Endodermal cell (in vitro differentiated cells): Measurements from ENCODE around the gene LAMC1. TPM values are rescaled to one million over a fixed set of nuclear protein-coding genes. Genes with fewer than 3 reads are reported as not detected.

Experiments
- DNase-seq: peaks from one replicate; pipeline ENCODE4 v3.0.0-alpha.2; 2017
- H3K27ac ChIP-seq: 2 replicates; pipeline ENCODE4 v1.5.1; 2013; ENCODE audit warnings: mild to moderate bottlenecking, low read depth, low read length, moderate library complexity
- H3K27me3 ChIP-seq: 2 replicates; pipeline ENCODE4 v1.6.1; 2013; ENCODE audit warnings: mild to moderate bottlenecking, low read length, moderate library complexity; ENCODE audit not compliant: insufficient read depth, control insufficient read depth, poor library complexity, severe bottlenecking
- H3K36me3 ChIP-seq: 2 replicates; pipeline ENCODE4 v1.7.0; 2013; ENCODE audit warnings: mild to moderate bottlenecking, low read length, moderate library complexity; ENCODE audit not compliant: control insufficient read depth, insufficient read depth
- H3K4me1 ChIP-seq: one replicate; pipeline ENCODE4 v1.7.0; 2013; ENCODE audit warnings: low read length; ENCODE audit not compliant: control insufficient read depth, insufficient read depth
- H3K4me3 ChIP-seq: 2 replicates; pipeline ENCODE4 v1.5.1; 2013; ENCODE audit warnings: mild to moderate bottlenecking, low read length, moderate library complexity
- H3K9ac ChIP-seq: 2 replicates; pipeline ENCODE4 v1.6.1; 2013; ENCODE audit warnings: mild to moderate bottlenecking, low read length, moderate library complexity; ENCODE audit not compliant: poor library complexity, severe bottlenecking; ENCODE audit errors: extremely low read depth
- H3K9me3 ChIP-seq: 2 replicates; pipeline ENCODE4 v1.6.1; 2013; ENCODE audit warnings: mild to moderate bottlenecking, low read length, moderate library complexity; ENCODE audit not compliant: control insufficient read depth
- H3K27ac Mint-ChIP-seq: 2 replicates; pipeline ENCODE4 v1.8.0; 2020; ENCODE audit warnings: mixed read lengths
- H3K27me3 Mint-ChIP-seq: 2 replicates; pipeline ENCODE4 v1.8.0; 2021; ENCODE audit warnings: mild to moderate bottlenecking, mixed read lengths; ENCODE audit not compliant: insufficient read depth
- H3K36me3 Mint-ChIP-seq: 2 replicates; pipeline ENCODE4 v1.8.0; 2020; ENCODE audit warnings: low read depth, mixed read lengths
- H3K4me1 Mint-ChIP-seq: 2 replicates; pipeline ENCODE4 v1.8.0; 2020; ENCODE audit warnings: mixed read lengths
- H3K4me3 Mint-ChIP-seq: 2 replicates; pipeline ENCODE4 v1.8.0; 2020; ENCODE audit warnings: mild to moderate bottlenecking, moderate library complexity, mixed read lengths
- H3K9me3 Mint-ChIP-seq: 2 replicates; pipeline ENCODE4 v1.8.0; 2020; ENCODE audit warnings: mild to moderate bottlenecking, mixed read lengths
- WGBS, 2 experiments: methylation state at CpG; one replicate each; pipeline versions ENCODE4 v1.1.5 to v1.1.7; 2013; ENCODE audit warnings: missing lambda C conversion rate in 2 of 2, mixed read lengths in 1 of 2; ENCODE audit not compliant: insufficient coverage in 1 of 2, insufficient read length in 1 of 2; 5-methylcytosine and 5-hydroxymethylcytosine counted together
- long read RNA-seq, 4 experiments: library from polyadenylated mRNA in 2 of 4; library from RNA in 1 of 4; library from capped mRNA in 1 of 4; stranded (forward) in 3 of 4; unstranded in 1 of 4; transcript quantifications; one replicate each; pipeline ENCODE4 v2.0.0, GENCODE V29; 2020 to 2021; ENCODE audit warnings: inconsistent platforms in 1 of 4
- polyA plus RNA-seq, 2 experiments: library from polyadenylated mRNA; stranded (reverse); fragments of 50-300 nt; gene quantifications; one replicate each; pipeline ENCODE4 v1.2.3, GENCODE V29; 2013
- total RNA-seq, 2 donors: library from RNA; stranded (reverse); fragmentation: NEBNext Ultra II Directional in 1 of 2; extraction: Animal tissue kit (Norgen Biotek cat#: 25700) in 1 of 2; gene quantifications; 2 replicates in 1 of 2; 3 replicates in 1 of 2; pipeline ENCODE4 v1.2.1, GENCODE V29; 2021
- TF ChIP-seq, protein P1 (sequence below): fragments of 200-600 bp; sonication (generic); conservative IDR thresholded peaks from 2 replicates; pipeline ENCODE4 v1.5.0; 2021; ENCODE audit warnings: antibody characterized with exemption, mild to moderate bottlenecking

The LAMC1 gene
- total RNA-seq, result 10 to 100 TPM; 47.9 to 58.8 TPM
- polyA plus RNA-seq (2013, experiment 1 of 2), result 63.8 TPM
- 78.1 TPM for polyA plus RNA-seq (2013, experiment 2 of 2)
- long read RNA-seq, experiment 1, full-length matches to known transcripts, result 3 of 27 reads
- long read RNA-seq, experiment 1, partial matches to known transcripts, result 12 of 27 reads
- long read RNA-seq, experiment 1, other reads (novel, unspliced or antisense), result 12 of 27 reads
- long read RNA-seq, experiment 2, full-length matches to known transcripts, result 51 of 95 reads
- long read RNA-seq, experiment 2, partial matches to known transcripts, result 38 of 95 reads
- long read RNA-seq, experiment 2, other reads (novel, unspliced or antisense), result 6 of 95 reads
- long read RNA-seq, experiment 3, full-length matches to known transcripts, result 1 of 23 reads
- long read RNA-seq, experiment 3, partial matches to known transcripts, result 14 of 23 reads
- long read RNA-seq, experiment 3, other reads (novel, unspliced or antisense), result 8 of 23 reads
- long read RNA-seq, experiment 4, partial matches to known transcripts, result 0 of 2 reads
- long read RNA-seq, experiment 4, other reads (novel, unspliced or antisense), result 2 of 2 reads

DNA sequence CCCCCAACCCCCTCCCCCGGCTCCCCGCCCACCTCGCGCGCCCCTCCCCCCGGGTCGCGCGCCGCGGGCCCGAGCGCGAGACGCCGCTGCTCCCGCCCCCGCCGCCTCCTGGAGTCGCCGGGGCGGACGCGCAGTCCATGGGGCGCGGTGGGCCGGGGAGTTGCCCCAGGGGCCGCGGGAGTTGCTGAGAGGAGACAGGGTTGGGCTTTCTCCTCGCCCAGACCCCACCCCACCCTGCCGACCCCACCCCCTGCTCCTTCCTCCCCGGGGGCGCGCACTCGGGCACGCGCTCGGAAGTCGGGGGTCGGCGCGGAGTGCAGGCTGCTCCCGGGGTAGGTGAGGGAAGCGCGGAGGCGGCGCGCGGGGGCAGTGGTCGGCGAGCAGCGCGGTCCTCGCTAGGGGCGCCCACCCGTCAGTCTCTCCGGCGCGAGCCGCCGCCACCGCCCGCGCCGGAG lies at the start of gene LAMC1:
Gene LAMC1, plus strand, starts transcription at position 275 of the 455 bp plus-strand sequence. CDS start 297 bp downstream, outside the sequence.
- H3K36me3 Mint-ChIP-seq, result no peaks in the 10 kb centered on the region

GRCh38 chr1:182974506-182975191 lies 48.6 kb upstream of the LAMC1 start:
- Mint-ChIP-seq H3K9me3 (no peaks in the 10 kb centered on the region), H3K27me3 (no peaks in the 10 kb centered on the region), H3K36me3 (no peaks in the 10 kb centered on the region), H3K4me3 (no peak overlapping the region), H3K4me1 (peaks cover 13% of the 10 kb centered on the region), H3K27ac (no peak overlapping the region)
- no peaks in the 10 kb centered on the region for H3K9me3 ChIP-seq
- H3K4me1 ChIP-seq, result peaks cover 2% of the 10 kb centered on the region
- H3K27ac ChIP-seq, result no peak overlapping the region
- DNase-seq, result no peak
- no peak overlapping the region for H3K9ac ChIP-seq
- H3K27me3 ChIP-seq, result peaks cover 5% of the 10 kb centered on the region
- no peaks in the 10 kb centered on the region for H3K36me3 ChIP-seq
- no peak overlapping the region for H3K4me3 ChIP-seq
- TF ChIP-seq, protein P1, sequence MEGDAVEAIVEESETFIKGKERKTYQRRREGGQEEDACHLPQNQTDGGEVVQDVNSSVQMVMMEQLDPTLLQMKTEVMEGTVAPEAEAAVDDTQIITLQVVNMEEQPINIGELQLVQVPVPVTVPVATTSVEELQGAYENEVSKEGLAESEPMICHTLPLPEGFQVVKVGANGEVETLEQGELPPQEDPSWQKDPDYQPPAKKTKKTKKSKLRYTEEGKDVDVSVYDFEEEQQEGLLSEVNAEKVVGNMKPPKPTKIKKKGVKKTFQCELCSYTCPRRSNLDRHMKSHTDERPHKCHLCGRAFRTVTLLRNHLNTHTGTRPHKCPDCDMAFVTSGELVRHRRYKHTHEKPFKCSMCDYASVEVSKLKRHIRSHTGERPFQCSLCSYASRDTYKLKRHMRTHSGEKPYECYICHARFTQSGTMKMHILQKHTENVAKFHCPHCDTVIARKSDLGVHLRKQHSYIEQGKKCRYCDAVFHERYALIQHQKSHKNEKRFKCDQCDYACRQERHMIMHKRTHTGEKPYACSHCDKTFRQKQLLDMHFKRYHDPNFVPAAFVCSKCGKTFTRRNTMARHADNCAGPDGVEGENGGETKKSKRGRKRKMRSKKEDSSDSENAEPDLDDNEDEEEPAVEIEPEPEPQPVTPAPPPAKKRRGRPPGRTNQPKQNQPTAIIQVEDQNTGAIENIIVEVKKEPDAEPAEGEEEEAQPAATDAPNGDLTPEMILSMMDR, result no peak
- WGBS, 2 experiments, result 78 to 86% methylated on average over 2 of the region's 2 CpGs

More for the DNA sequence above, at the start of gene LAMC1:
- H3K4me1 Mint-ChIP-seq, result peaks cover 44% of the 10 kb centered on the region
- H3K4me3 Mint-ChIP-seq, result peak within 1 kb of the TSS; percentile 75
- peak within 1 kb of the TSS; percentile 74 for H3K9ac ChIP-seq
- peaks cover 20% of the 10 kb centered on the region for H3K27me3 ChIP-seq
- H3K27ac Mint-ChIP-seq, result peak within 1 kb of the TSS; percentile 93
- peaks cover 15% of the 10 kb centered on the region for H3K4me1 ChIP-seq
- no peaks in the 10 kb centered on the region for H3K36me3 ChIP-seq
- 0% methylated on average over 63 of the region's 65 CpGs; no CpG with 5 or more reads in 1 of the 2 experiments for WGBS, 2 experiments
- TF ChIP-seq, protein P1, result no peak
- H3K9me3 ChIP-seq, result no peaks in the 10 kb centered on the region
- peaks cover 32% of the 10 kb centered on the region for H3K27me3 Mint-ChIP-seq
- peak within 1 kb of the TSS; percentile 89 for H3K4me3 ChIP-seq
- peak; percentile 96 for DNase-seq
- H3K27ac ChIP-seq, result peak within 1 kb of the TSS; percentile 80
- no peaks in the 10 kb centered on the region for H3K9me3 Mint-ChIP-seq

- Histone ChIP-seq H3K4me3 (no peak overlapping the region), H3K27me3 (peaks cover 5% of the 10 kb centered on the region), H3K4me1 (no peaks in the 10 kb centered on the region), H3K27ac (no peak overlapping the region), H3K36me3 (no peaks in the 10 kb centered on the region), H3K9ac (no peak overlapping the region), H3K9me3 (no peaks in the 10 kb centered on the region)
- TF ChIP-seq, protein P1, result no peak
- Mint-ChIP-seq H3K9me3 (peaks cover 5% of the 10 kb centered on the region), H3K36me3 (no peaks in the 10 kb centered on the region), H3K4me1 (peaks cover 4% of the 10 kb centered on the region), H3K27ac (no peak overlapping the region), H3K27me3 (no peaks in the 10 kb centered on the region), H3K4me3 (no peak overlapping the region)
- no peak for DNase-seq
- WGBS, 2 experiments, result 97% methylated on average over 2 of the region's 2 CpGs; no CpG with 5 or more reads in 1 of the 2 experiments
Measured at GRCh38 chr1:182977480-182977879, 45.7 kb upstream of the LAMC1 start.
